OCI-LY3 (cell line): ENCODE results near the gene GFY.
"Not testable (repeated sequence)": the region's sequence is repeated elsewhere in the genome, so short reads cannot be mapped to it uniquely, and the experiment has no call there.

Experiments
- CTCF ChIP-seq: fragments of 200-600, 300-600 bp; sonication (generic); IDR thresholded peaks from 2 replicates; pipeline ENCODE4 v1.5.1; 2014; ENCODE audit warnings: antibody characterized with exemption, low read length, low read depth
- EZH2phosphoT487 ChIP-seq: fragments of 200-600 bp; shearing (Covaris generic); IDR thresholded peaks from 2 replicates; pipeline ENCODE4 v1.6.1; 2018; ENCODE audit warnings: antibody characterized with exemption, mixed run types, low read depth

GRCh38 chr19:49473501-49473867 is 48.3 kb downstream of the GFY start:
- not testable (repeated sequence) for TF ChIP-seq CTCF, EZH2phosphoT487
